Naive thymus-derived CD4-positive, alpha-beta T cell (primary cell): ENCODE results near the gene PIM2. TPM values are rescaled to one million over a fixed set of nuclear protein-coding genes. Genes with fewer than 3 reads are reported as not detected.

Experiments used
- ATAC-seq: fragments of 150-1000 bp; cut with Tn5 transposase; 2 replicates; pipeline ENCODE4 v1.10.0; 2021; ENCODE audit warnings: mild to moderate bottlenecking, moderate library complexity
- CTCF ChIA-PET: fragments of 350-600 bp; sonication (Branson Sonifier 250); formaldehyde crosslinking; loops from one replicate; lab custom pipeline; 2021; ENCODE audit warnings: antibody characterized with exemption; lab: Charles Lee
- POLR2A ChIA-PET: fragments of 350-600 bp; sonication (Branson Sonifier 250); formaldehyde crosslinking; loops from one replicate; lab custom pipeline; 2021; ENCODE audit warnings: antibody characterized with exemption, inconsistent platforms; lab: Charles Lee
- DNase-seq, 9 donors: peaks; one replicate each; pipeline versions ENCODE4 v3.0.0 to v3.0.0-alpha.2; 2020 to 2022; ENCODE audit warnings: mixed read lengths in 1 of 9
- H3K27ac ChIP-seq: one replicate; pipeline ENCODE4 v1.7.0; 2013; ENCODE audit warnings: mild to moderate bottlenecking, low read depth, low read length, moderate library complexity
- H3K27me3 ChIP-seq, 2 donors: one replicate each; pipeline ENCODE4 v1.7.0; 2013; ENCODE audit warnings: low read length in 2 of 2, mild to moderate bottlenecking in 2 of 2, moderate library complexity in 2 of 2; ENCODE audit not compliant: control insufficient read depth in 2 of 2, insufficient read depth in 2 of 2
- H3K36me3 ChIP-seq, 3 experiments: 1 replicate in 2 of 3; 2 replicates in 1 of 3; pipeline ENCODE4 v1.7.0; 2013; ENCODE audit warnings: low read length in 3 of 3, mild to moderate bottlenecking in 3 of 3, moderate library complexity in 1 of 3; ENCODE audit not compliant: insufficient read depth in 3 of 3, control insufficient read depth in 2 of 3
- H3K4me1 ChIP-seq, 2 donors: one replicate each; pipeline ENCODE4 v1.7.0; 2013; ENCODE audit warnings: low read length in 2 of 2, mild to moderate bottlenecking in 2 of 2, moderate library complexity in 1 of 2; ENCODE audit not compliant: control insufficient read depth in 2 of 2, insufficient read depth in 2 of 2
- H3K4me3 ChIP-seq: 2 replicates; pipeline ENCODE4 v1.7.0; 2013; ENCODE audit warnings: mild to moderate bottlenecking, low read length
- H3K9me3 ChIP-seq, 3 experiments: 1 replicate in 2 of 3; 2 replicates in 1 of 3; pipeline ENCODE4 v1.7.0; 2013; ENCODE audit warnings: low read length in 3 of 3; ENCODE audit not compliant: control insufficient read depth in 2 of 3
- H3K27ac Mint-ChIP-seq, 9 donors: one replicate each; pipeline ENCODE4 v1.8.0; 2020 to 2022; ENCODE audit warnings: mixed read lengths in 9 of 9, mild to moderate bottlenecking in 8 of 9, moderate library complexity in 5 of 9, inconsistent platforms in 2 of 9
- H3K27me3 Mint-ChIP-seq, 5 donors: one replicate each; pipeline ENCODE4 v1.8.0; 2021 to 2022; ENCODE audit warnings: mixed read lengths in 5 of 5, mild to moderate bottlenecking in 1 of 5
- H3K36me3 Mint-ChIP-seq, 5 donors: one replicate each; pipeline ENCODE4 v1.8.0; 2020 to 2022; ENCODE audit warnings: mixed read lengths in 5 of 5, mild to moderate bottlenecking in 3 of 5, inconsistent platforms in 1 of 5
- H3K4me1 Mint-ChIP-seq, 7 donors: one replicate each; pipeline ENCODE4 v1.8.0; 2020 to 2022; ENCODE audit warnings: mixed read lengths in 7 of 7, mild to moderate bottlenecking in 3 of 7, inconsistent platforms in 1 of 7
- H3K4me3 Mint-ChIP-seq, 10 donors: one replicate each; pipeline ENCODE4 v1.8.0; 2020 to 2022; ENCODE audit warnings: mild to moderate bottlenecking in 10 of 10, mixed read lengths in 10 of 10, moderate library complexity in 6 of 10, inconsistent platforms in 2 of 10
- H3K9me3 Mint-ChIP-seq, 11 donors: one replicate each; pipeline ENCODE4 v1.8.0; 2020 to 2022; ENCODE audit warnings: mixed read lengths in 11 of 11, mild to moderate bottlenecking in 4 of 11, inconsistent platforms in 1 of 11, moderate library complexity in 1 of 11
- intact Hi-C, 2 donors: fragments of 100-400 bp; cut with micrococcal nuclease; formaldehyde crosslinking; loops; one replicate each; pipeline ENCODE4 v1.15.1; 2023
- polyA plus RNA-seq, 2 donors: library from polyadenylated mRNA; unstranded; fragments of 300-500 nt; fragmentation: Illumina TruSeq; gene quantifications; one replicate each; pipeline ENCODE4 v1.2.3, GENCODE V29; 2021
- total RNA-seq, 6 experiments: library from RNA in 5 of 6; stranded (reverse) in 5 of 6; gene quantifications; 1 replicate in 5 of 6; 2 replicates in 1 of 6; pipeline ENCODE4 v1.2.3 and lab custom pipeline; 2021 to 2026

Gene PIM2
- total RNA-seq (100 to 1,000 TPM; 144 to 321 (median 276) TPM), polyA plus RNA-seq (100 to 1,000 TPM; 401 to 463 TPM), total RNA-seq (lab: John Stamatoyannopoulos, UW) (630 reads per million, percentile 98 among the genes with 10 or more reads in this experiment)

DNA sequence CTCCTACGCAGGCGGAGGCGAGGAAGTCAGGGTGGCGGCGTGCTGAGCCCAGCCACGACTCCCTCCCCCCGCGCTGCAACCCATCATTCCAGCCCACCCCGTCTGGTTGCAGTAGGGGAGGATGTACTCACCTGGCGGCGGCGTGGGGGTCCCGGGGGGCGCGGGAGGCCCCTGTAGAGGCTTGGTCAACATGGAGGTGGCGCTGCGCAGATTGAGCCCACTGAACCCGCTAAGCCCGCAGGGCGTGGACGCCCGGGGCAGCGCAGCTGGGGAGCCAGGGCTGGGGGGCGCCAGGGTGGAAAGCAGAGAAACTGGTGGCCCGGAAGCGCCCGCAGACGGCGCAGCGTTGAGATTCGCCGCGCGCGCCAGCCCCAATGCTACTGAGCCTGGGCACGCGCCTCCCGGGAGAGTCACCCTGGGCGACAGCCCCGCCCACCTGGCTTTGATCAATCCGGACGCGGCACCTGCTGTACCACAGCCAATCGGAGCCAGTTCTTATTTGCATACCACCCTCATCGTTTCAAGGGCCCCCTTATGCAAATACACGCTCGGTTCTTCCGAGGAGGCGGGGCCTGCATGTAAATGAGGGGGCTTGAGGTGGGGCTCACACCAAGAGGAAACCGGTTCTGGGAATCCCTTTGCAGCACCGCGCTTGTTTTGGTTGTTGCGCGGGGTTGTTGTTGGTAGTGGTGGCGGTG lies at the start of gene PIM2:
PIM2 (minus strand) TSS at position 382 of the 698 bp plus-strand sequence; CDS start at position 192, 190 bp downstream.
- H3K36me3 Mint-ChIP-seq: peaks cover 0 to 55% (median 17%) of the 10 kb centered on the region in 5 donors
- peaks cover 0 to 2% (median 0%) of the 10 kb centered on the region in 11 donors for H3K9me3 Mint-ChIP-seq
- H3K27me3 Mint-ChIP-seq: peaks cover 0 to 5% (median 0%) of the 10 kb centered on the region in 5 donors
- no peaks in the 10 kb centered on the region for H3K9me3 ChIP-seq
- peak within 1 kb of the TSS; percentile 75 for H3K4me3 ChIP-seq
- ChIA-PET POLR2A (interaction anchor here (0.5 to 15.7 kb wide), 9 partner anchors 10 to 236 kb away, joined by 3 to 432 read pairs (median 4); partner anchors contain the start of genes PQBP1 and TIMM17B), CTCF (interaction anchor here (1.3 to 2.0 kb wide), 3 partner anchors 18 to 23 kb away, joined by 5 to 14 read pairs (median 6); no protein-coding TSS in a partner anchor)
- ATAC-seq (peak; percentile 82), DNase-seq (peak; percentile 79 to 96 (median 93))
- peaks cover 18 to 49% (median 20%) of the 10 kb centered on the region in 3 experiments for H3K36me3 ChIP-seq
- H3K4me3 Mint-ChIP-seq: peak within 1 kb of the TSS; percentile 87 to 99 (median 96)
- peak within 1 kb of the TSS; percentile 89 to 99 (median 96) for H3K27ac Mint-ChIP-seq
- H3K27ac ChIP-seq: peak within 1 kb of the TSS; percentile 95
- peaks cover 10 to 83% (median 44%) of the 10 kb centered on the region in 7 donors for H3K4me1 Mint-ChIP-seq
- intact Hi-C loops: loop anchor here (1.0 to 5.0 kb wide), 10 partner anchors 7 to 1701 kb away; partner anchors contain the start of genes CDK16 (in 1 of the 2), FTSJ1 (in 1 of the 2), GRIPAP1 (in 1 of the 2) and SLC35A2 (in 1 of the 2)
- H3K4me1 ChIP-seq: peaks cover 45 to 48% of the 10 kb centered on the region in 2 donors
- H3K27me3 ChIP-seq: no peaks in the 10 kb centered on the region

DNA sequence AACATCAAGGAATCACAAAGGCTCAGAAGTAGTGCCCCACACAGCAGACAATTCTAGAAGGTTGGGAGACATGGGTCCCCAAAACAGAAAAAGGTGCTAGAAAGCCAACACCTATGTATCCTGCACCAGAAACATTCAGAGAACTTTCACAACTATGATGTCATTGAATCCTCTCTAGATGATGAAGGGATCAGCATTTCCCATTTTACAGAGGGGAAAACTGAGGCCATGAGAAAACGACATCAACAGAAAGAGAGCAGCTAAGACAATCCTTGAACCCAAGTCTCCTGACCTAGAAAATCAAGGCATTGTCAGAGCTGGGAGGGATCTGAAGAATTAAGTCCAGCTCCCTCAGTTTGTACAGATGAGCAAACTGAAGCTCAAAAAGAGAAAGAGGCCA lies 49.6 kb upstream of the PIM2 start:
- H3K36me3 Mint-ChIP-seq: peaks cover 0 to 13% (median 0%) of the 10 kb centered on the region in 5 donors
- ChIA-PET CTCF (no interaction called here), POLR2A (interaction anchor here (0.7 kb wide), 1 partner anchor 11 kb away, joined by 3 read pairs; the partner anchor contains the start of gene OTUD5)
- no peaks in the 10 kb centered on the region for H3K27me3 Mint-ChIP-seq
- ATAC-seq (no peak), DNase-seq (no peak)
- no peak overlapping the region for H3K4me3 ChIP-seq
- no peak overlapping the region for H3K27ac ChIP-seq
- peaks cover 5 to 17% (median 12%) of the 10 kb centered on the region in 7 donors for H3K4me1 Mint-ChIP-seq
- H3K9me3 Mint-ChIP-seq: peaks cover 0 to 6% (median 0%) of the 10 kb centered on the region in 11 donors
- H3K4me1 ChIP-seq: peaks cover 0 to 8% of the 10 kb centered on the region in 2 donors
- H3K9me3 ChIP-seq: no peaks in the 10 kb centered on the region
- H3K36me3 ChIP-seq: no peaks in the 10 kb centered on the region
- intact Hi-C loops: no loop called here
- no peaks in the 10 kb centered on the region for H3K27me3 ChIP-seq
- H3K27ac Mint-ChIP-seq: no peak overlapping the region
- H3K4me3 Mint-ChIP-seq: no peak overlapping the region

- H3K27me3 Mint-ChIP-seq: no peaks in the 10 kb centered on the region
- Histone ChIP-seq H3K27ac (no peak overlapping the region), H3K36me3 (no peaks in the 10 kb centered on the region), H3K9me3 (no peaks in the 10 kb centered on the region), H3K27me3 (no peaks in the 10 kb centered on the region), H3K4me1 (peaks cover 0 to 3% of the 10 kb centered on the region in 2 donors), H3K4me3 (no peak overlapping the region)
- no peak overlapping the region for H3K27ac Mint-ChIP-seq
- POLR2A ChIA-PET: no interaction called here
- H3K9me3 Mint-ChIP-seq: peaks cover 0 to 2% (median 0%) of the 10 kb centered on the region in 11 donors
- H3K36me3 Mint-ChIP-seq: peaks cover 0 to 8% (median 0%) of the 10 kb centered on the region in 5 donors
- intact Hi-C loops: no loop called here
- ATAC-seq (no peak), DNase-seq (no peak)
- CTCF ChIA-PET: no interaction called here
- no peak overlapping the region for H3K4me3 Mint-ChIP-seq
- peaks cover 0 to 4% (median 0%) of the 10 kb centered on the region in 7 donors for H3K4me1 Mint-ChIP-seq
Measured at GRCh38 chrX:48966796-48967579, 48.2 kb upstream of the PIM2 start.

GRCh38 chrX:48965959-48966358 lies 47.1 kb upstream of the PIM2 start:
- Mint-ChIP-seq H3K27ac (no peak overlapping the region), H3K36me3 (peaks cover 0 to 11% (median 0%) of the 10 kb centered on the region in 5 donors), H3K9me3 (peaks cover 0 to 2% (median 0%) of the 10 kb centered on the region in 11 donors), H3K4me1 (peaks cover 0 to 4% (median 0%) of the 10 kb centered on the region in 7 donors), H3K27me3 (no peaks in the 10 kb centered on the region), H3K4me3 (no peak overlapping the region)
- no peak overlapping the region for H3K27ac ChIP-seq
- H3K4me3 ChIP-seq: no peak overlapping the region
- ATAC-seq (no peak), DNase-seq (no peak)
- CTCF ChIA-PET: no interaction called here
- POLR2A ChIA-PET: no interaction called here
- no peaks in the 10 kb centered on the region for H3K27me3 ChIP-seq
- H3K36me3 ChIP-seq: no peaks in the 10 kb centered on the region
- no peaks in the 10 kb centered on the region for H3K9me3 ChIP-seq
- H3K4me1 ChIP-seq: no peaks in the 10 kb centered on the region
- intact Hi-C loops: no loop called here

DNA sequence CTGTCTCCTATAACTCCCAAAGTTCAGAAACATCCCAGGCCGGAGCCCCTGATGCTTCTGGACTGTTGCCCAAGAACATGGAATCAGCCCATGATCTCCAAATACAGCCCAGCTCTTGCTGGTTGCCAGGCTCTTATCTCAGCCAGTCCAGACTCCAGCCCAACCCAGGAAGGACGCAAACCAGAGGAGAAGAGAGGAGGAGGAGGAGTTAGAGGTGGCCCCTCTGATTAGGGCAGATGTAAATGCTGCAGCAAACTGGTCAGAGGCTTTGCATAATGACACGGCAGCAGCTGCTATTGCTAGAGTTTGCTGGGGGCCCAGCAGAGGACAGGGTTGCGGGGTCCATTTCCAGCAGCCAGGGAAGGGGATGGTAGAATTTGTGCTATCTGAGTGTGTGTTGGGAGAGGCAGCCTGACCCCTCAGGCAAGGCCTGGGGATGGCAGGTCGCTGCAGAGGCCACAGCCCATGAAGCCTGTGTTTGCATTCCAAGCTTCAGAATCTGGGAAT lies 42.8 kb upstream of the PIM2 start:
- H3K4me3 ChIP-seq: no peak overlapping the region
- H3K27ac ChIP-seq: no peak overlapping the region
- Mint-ChIP-seq H3K9me3 (peaks cover 0 to 4% (median 0%) of the 10 kb centered on the region in 11 donors), H3K4me3 (no peak overlapping the region), H3K27me3 (peaks cover 0 to 2% (median 0%) of the 10 kb centered on the region in 5 donors), H3K27ac (peak overlapping the region in 3 of 9 donors; percentile 42 to 83 (median 47)), H3K4me1 (peaks cover under 1 to 18% (median 14%) of the 10 kb centered on the region in 7 donors), H3K36me3 (peaks cover 0 to 11% (median 0%) of the 10 kb centered on the region in 5 donors)
- ATAC-seq (no peak), DNase-seq (no peak)
- peaks cover 7 to 8% of the 10 kb centered on the region in 2 donors for H3K4me1 ChIP-seq
- intact Hi-C loops: no loop called here
- CTCF ChIA-PET: interaction anchor here (0.7 kb wide), 1 partner anchor 785 kb away, joined by 3 read pairs; no protein-coding TSS in a partner anchor
- POLR2A ChIA-PET: interaction anchor here (0.6 to 1.2 kb wide), 3 partner anchors 10 to 81 kb away, joined by 3 to 4 read pairs (median 3); partner anchors contain the start of gene KCND1
- no peaks in the 10 kb centered on the region for H3K36me3 ChIP-seq
- H3K27me3 ChIP-seq: no peaks in the 10 kb centered on the region
- H3K9me3 ChIP-seq: no peaks in the 10 kb centered on the region
